SU-DHL-6 (cell line): Measurements from ENCODE around the gene FAM53B.
A peak's percentile ranks its signal among the peaks of the same experiment; 100 is the strongest.

Source experiments
- H2AFZ ChIP-seq: fragments of 200-600 bp; sonication (generic); 2 replicates; pipeline ENCODE4 v1.6.1; 2014; ENCODE audit warnings: low read depth, mild to moderate bottlenecking, moderate library complexity, mixed read lengths, antibody characterized with exemption, low read length; ENCODE audit not compliant: severe bottlenecking
- H3F3A ChIP-seq: fragments of 200-600 bp; shearing (Covaris generic); 2 replicates; pipeline ENCODE4 v1.6.0; 2016; ENCODE audit warnings: antibody characterized with exemption, mild to moderate bottlenecking; ENCODE audit not compliant: insufficient read depth
- H3K27ac ChIP-seq: fragments of 200-600 bp; sonication (generic); 2 replicates; pipeline ENCODE4 v1.5.1; 2016; ENCODE audit warnings: low read depth, mild to moderate bottlenecking, low read length, moderate library complexity, mixed read lengths
- H3K27me3 ChIP-seq: fragments of 200-600 bp; sonication (generic), shearing (Covaris generic); 2 replicates; pipeline ENCODE4 v1.6.0; 2014; ENCODE audit warnings: mild to moderate bottlenecking, low read length
- H3K36me3 ChIP-seq: fragments of 200-600 bp; sonication (generic); 2 replicates; pipeline ENCODE4 v1.6.1; 2014; ENCODE audit warnings: mild to moderate bottlenecking, low read length, mixed read lengths
- H3K4me2 ChIP-seq: fragments of 300-600, 200-600 bp; shearing (Covaris generic), sonication (generic); 2 replicates; pipeline ENCODE4 v1.6.0; 2014; ENCODE audit warnings: low read length, low read depth, mild to moderate bottlenecking; ENCODE audit not compliant: poor library complexity, severe bottlenecking
- H3K4me3 ChIP-seq: fragments of 200-600 bp; sonication (generic); 2 replicates; pipeline ENCODE4 v1.5.1; 2014; ENCODE audit warnings: antibody characterized with exemption, low read length, mild to moderate bottlenecking, mixed read lengths; ENCODE audit not compliant: insufficient read depth, poor library complexity, severe bottlenecking
- H3K79me2 ChIP-seq: fragments of 200-600 bp; sonication (generic); 2 replicates; pipeline ENCODE4 v1.6.1; 2014; ENCODE audit warnings: mild to moderate bottlenecking, low read length, moderate library complexity; ENCODE audit not compliant: insufficient read depth
- H3K9ac ChIP-seq: fragments of 200-600 bp; sonication (generic); 2 replicates; pipeline ENCODE4 v1.7.0; 2014; ENCODE audit warnings: mild to moderate bottlenecking, low read length
- H3K9me2 ChIP-seq: fragments of 200-600 bp; sonication (generic); replicated peaks from 2 replicates; pipeline ENCODE4 v1.6.1; 2014; ENCODE audit warnings: low read length; ENCODE audit not compliant: insufficient read depth
- H3K9me3 ChIP-seq: fragments of 200-600 bp; sonication (generic); 2 replicates; pipeline ENCODE4 v1.6.1; 2014; ENCODE audit warnings: low read length, mixed read lengths; ENCODE audit not compliant: insufficient read depth
- H4K20me1 ChIP-seq: fragments of 200-600 bp; sonication (generic); 2 replicates; pipeline ENCODE4 v1.6.1; 2014; ENCODE audit warnings: low read depth, mild to moderate bottlenecking, antibody characterized with exemption, low read length, moderate library complexity, mixed read lengths
- CTCF ChIP-seq: fragments of 200-600 bp; sonication (generic); IDR thresholded peaks from one replicate; pipeline ENCODE4 v1.5.1; 2017; ENCODE audit warnings: antibody characterized with exemption, mild to moderate bottlenecking, low read length, moderate library complexity; ENCODE audit not compliant: insufficient read depth, poor library complexity, severe bottlenecking
- EZH2phosphoT487 ChIP-seq: fragments of 200-600 bp; sonication (generic), shearing (Covaris generic); conservative IDR thresholded peaks from 2 replicates; pipeline ENCODE4 v1.6.1; 2018; ENCODE audit warnings: mild to moderate bottlenecking, antibody characterized with exemption, low read length, moderate library complexity, mixed read lengths

Gene FAM53B

DNA sequence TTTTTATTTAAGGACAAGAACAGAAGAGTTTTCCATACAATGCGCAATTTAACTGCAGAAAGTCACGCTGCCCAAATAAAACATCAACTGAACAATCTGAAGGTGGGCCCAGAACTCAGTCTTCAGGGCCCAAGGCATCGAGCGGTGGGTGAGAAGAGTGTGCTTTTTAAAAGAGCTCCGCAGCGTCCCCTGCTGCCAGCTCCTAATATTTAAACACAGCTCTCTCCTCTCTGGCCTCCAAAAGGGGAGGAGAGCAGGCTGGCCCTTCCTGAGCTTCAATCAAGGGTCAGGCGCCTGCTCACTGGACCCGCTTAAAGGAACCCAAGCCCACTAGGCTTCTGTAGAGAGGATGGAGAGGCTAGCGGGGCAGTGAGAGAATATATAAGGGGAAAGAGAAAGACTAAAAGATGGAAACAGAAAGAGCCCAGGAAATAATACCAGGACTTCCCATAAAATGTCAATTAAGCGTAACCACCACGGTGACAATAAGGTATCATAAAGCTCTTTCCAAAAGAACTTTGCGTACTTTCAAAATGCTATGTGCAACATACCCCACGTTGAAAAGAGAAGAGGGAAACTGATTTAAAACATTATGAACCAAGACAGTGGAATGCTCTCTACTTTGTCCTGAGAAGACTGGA is 2.8 kb downstream of the FAM53B start:
- Histone ChIP-seq H3K36me3 (no peaks in the 10 kb centered on the region), H3K79me2 (peaks cover 78% of the 10 kb centered on the region), H3K9ac (peak overlapping the region; percentile 98), H2AFZ (no peak overlapping the region), H3F3A (peaks cover 50% of the 10 kb centered on the region), H3K27ac (peak overlapping the region; percentile 97), H3K9me2 (no peaks in the 10 kb centered on the region), H3K4me2 (peak overlapping the region; percentile 95), H3K4me3 (peak overlapping the region; percentile 91), H3K27me3 (no peaks in the 10 kb centered on the region), H3K9me3 (no peaks in the 10 kb centered on the region), H4K20me1 (0 out of 2 replicates have a peak, but pooled peaks cover 4% of the 10 kb centered on the region)
- TF ChIP-seq EZH2phosphoT487, result no peak
- peak; percentile 85 for TF ChIP-seq CTCF

GRCh38 chr10:124740369-124741280 is 3.6 kb downstream of the FAM53B start:
- Histone ChIP-seq H4K20me1 (0 out of 2 replicates have a peak, but pooled peaks cover 4% of the 10 kb centered on the region), H3K27me3 (no peaks in the 10 kb centered on the region), H3K9me3 (no peaks in the 10 kb centered on the region), H3K27ac (peak overlapping the region; percentile 97), H2AFZ (no peak overlapping the region), H3K79me2 (peaks cover 86% of the 10 kb centered on the region), H3K9ac (peak overlapping the region; percentile 98), H3K9me2 (no peaks in the 10 kb centered on the region), H3K36me3 (no peaks in the 10 kb centered on the region), H3K4me2 (peak overlapping the region; percentile 95), H3K4me3 (peak overlapping the region; percentile 91), H3F3A (peaks cover 47% of the 10 kb centered on the region)
- TF ChIP-seq CTCF, result no peak
- no peak for TF ChIP-seq EZH2phosphoT487

GRCh38 chr10:124739986-124740368 is 4.2 kb downstream of the FAM53B start:
- H3K9ac ChIP-seq, result peak overlapping the region; percentile 98

More at GRCh38 chr10:124739986-124740368, 4.2 kb downstream of the FAM53B start:
- peak overlapping the region; percentile 91 for H3K4me3 ChIP-seq
- peak overlapping the region; percentile 95 for H3K4me2 ChIP-seq
- H3K36me3 ChIP-seq, result no peaks in the 10 kb centered on the region
- no peak overlapping the region for H2AFZ ChIP-seq
- H3K9me3 ChIP-seq, result no peaks in the 10 kb centered on the region
- no peaks in the 10 kb centered on the region for H3K9me2 ChIP-seq
- H3K27me3 ChIP-seq, result no peaks in the 10 kb centered on the region
- H3F3A ChIP-seq, result peaks cover 44% of the 10 kb centered on the region
- peak overlapping the region; percentile 97 for H3K27ac ChIP-seq
- TF ChIP-seq CTCF (no peak), EZH2phosphoT487 (no peak)
- peaks cover 89% of the 10 kb centered on the region for H3K79me2 ChIP-seq
- H4K20me1 ChIP-seq, result 0 out of 2 replicates have a peak, but pooled peaks cover 4% of the 10 kb centered on the region
